Progenitor cell of endocrine pancreas (in vitro differentiated cells): Measurements from ENCODE around the gene TRHDE. TPM values are rescaled to one million over a fixed set of nuclear protein-coding genes. Genes with fewer than 3 reads are reported as not detected.

Experiments used
- DNase-seq: peaks from one replicate; pipeline ENCODE4 v3.0.0; 2021; ENCODE audit warnings: low spot score; ENCODE audit not compliant: unreplicated experiment
- H3K27ac Mint-ChIP-seq: 2 replicates; pipeline ENCODE4 v1.8.0; 2021; ENCODE audit warnings: mild to moderate bottlenecking, moderate library complexity, mixed read lengths
- H3K27me3 Mint-ChIP-seq: 2 replicates; pipeline ENCODE4 v1.8.0; 2021; ENCODE audit warnings: mixed read lengths
- H3K36me3 Mint-ChIP-seq: 2 replicates; pipeline ENCODE4 v1.8.0; 2022; ENCODE audit warnings: mixed read lengths; ENCODE audit not compliant: insufficient read depth
- H3K4me1 Mint-ChIP-seq: 2 replicates; pipeline ENCODE4 v1.8.0; 2021; ENCODE audit warnings: low read depth, mixed read lengths
- H3K4me3 Mint-ChIP-seq: 2 replicates; pipeline ENCODE4 v1.8.0; 2021; ENCODE audit warnings: low read depth, mild to moderate bottlenecking, moderate library complexity, mixed read lengths
- H3K9me3 Mint-ChIP-seq: 2 replicates; pipeline ENCODE4 v1.8.0; 2021; ENCODE audit warnings: low read depth, mixed read lengths
- total RNA-seq: library from RNA; stranded (reverse); gene quantifications from 2 replicates; pipeline ENCODE4 v1.2.1, GENCODE V29; 2021
- TF ChIP-seq, protein P1 (sequence below): fragments of 200-600 bp; sonication (generic); IDR thresholded peaks from one replicate; pipeline ENCODE4 v1.5.0; 2021; ENCODE audit warnings: antibody characterized with exemption, mild to moderate bottlenecking; ENCODE audit not compliant: unreplicated experiment

TRHDE gene
- total RNA-seq, 1 donor from 2014 or later: 2.7 TPM

GRCh38 chr12:72535212-72535990 lies 263.2 kb downstream of the TRHDE start:
- Mint-ChIP-seq H3K27me3 (no peaks in the 10 kb centered on the region), H3K36me3 (no peaks in the 10 kb centered on the region), H3K4me1 (no peaks in the 10 kb centered on the region), H3K9me3 (peaks cover 7% of the 10 kb centered on the region), H3K27ac (no peak overlapping the region), H3K4me3 (no peak overlapping the region)
- TF ChIP-seq, protein P1, sequence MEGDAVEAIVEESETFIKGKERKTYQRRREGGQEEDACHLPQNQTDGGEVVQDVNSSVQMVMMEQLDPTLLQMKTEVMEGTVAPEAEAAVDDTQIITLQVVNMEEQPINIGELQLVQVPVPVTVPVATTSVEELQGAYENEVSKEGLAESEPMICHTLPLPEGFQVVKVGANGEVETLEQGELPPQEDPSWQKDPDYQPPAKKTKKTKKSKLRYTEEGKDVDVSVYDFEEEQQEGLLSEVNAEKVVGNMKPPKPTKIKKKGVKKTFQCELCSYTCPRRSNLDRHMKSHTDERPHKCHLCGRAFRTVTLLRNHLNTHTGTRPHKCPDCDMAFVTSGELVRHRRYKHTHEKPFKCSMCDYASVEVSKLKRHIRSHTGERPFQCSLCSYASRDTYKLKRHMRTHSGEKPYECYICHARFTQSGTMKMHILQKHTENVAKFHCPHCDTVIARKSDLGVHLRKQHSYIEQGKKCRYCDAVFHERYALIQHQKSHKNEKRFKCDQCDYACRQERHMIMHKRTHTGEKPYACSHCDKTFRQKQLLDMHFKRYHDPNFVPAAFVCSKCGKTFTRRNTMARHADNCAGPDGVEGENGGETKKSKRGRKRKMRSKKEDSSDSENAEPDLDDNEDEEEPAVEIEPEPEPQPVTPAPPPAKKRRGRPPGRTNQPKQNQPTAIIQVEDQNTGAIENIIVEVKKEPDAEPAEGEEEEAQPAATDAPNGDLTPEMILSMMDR: no peak
- DNase-seq: no peak

DNA sequence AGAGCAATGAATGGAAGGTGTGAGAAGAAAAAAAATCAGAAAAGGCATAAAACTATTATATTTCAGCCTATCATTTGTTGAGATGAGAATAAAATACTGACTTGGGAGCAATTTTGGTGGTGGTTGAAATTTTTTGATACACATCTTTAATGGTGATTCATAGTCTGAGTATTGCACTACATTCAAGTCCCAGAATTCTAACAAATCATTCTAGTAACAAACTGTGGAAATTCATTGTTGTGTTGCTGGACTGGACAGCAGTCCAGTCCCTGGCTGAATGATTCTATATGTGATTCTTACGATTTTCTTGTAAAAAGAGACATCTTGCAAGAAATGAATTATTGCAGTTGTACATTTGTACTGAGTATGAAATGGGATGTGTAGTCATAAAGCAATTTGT lies 268.6 kb downstream of the TRHDE start:
- no peak for DNase-seq
- Mint-ChIP-seq H3K4me1 (peaks cover 7% of the 10 kb centered on the region), H3K4me3 (no peak overlapping the region), H3K27ac (no peak overlapping the region), H3K9me3 (peaks cover 7% of the 10 kb centered on the region), H3K27me3 (no peaks in the 10 kb centered on the region), H3K36me3 (no peaks in the 10 kb centered on the region)
- TF ChIP-seq, protein P1: no peak

DNA sequence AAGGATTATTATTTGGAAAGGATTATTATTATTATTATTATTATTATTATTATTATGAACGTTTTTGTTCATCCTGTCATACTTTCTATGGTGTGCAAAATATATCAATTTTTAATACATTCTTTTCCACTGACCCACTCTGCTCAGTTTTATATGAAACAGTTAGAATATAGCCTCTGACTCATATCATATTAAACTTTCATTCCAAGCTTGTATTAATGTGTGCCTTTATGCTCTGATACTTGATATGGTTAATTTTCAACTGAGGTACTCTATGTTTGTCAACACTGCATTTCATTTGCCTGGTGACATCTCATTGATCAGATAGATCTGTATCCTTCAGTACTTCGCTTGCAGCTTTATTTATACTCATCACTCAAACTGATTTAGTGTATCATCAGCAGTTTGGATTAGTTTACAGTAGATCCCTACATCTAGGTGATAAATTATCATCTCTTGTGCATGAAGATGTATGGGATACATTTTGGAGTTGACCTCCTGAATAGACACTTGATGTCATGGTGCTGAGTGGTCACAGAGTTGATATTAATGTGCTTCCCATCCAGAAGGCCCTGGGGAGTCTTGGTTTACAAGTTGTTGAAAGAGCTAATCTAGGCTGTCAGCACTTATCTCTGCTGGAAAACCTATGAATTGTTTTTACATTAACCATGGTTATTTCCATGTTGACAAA lies 271.8 kb downstream of the TRHDE start:
- H3K4me3 Mint-ChIP-seq: no peak overlapping the region
- H3K9me3 Mint-ChIP-seq: no peaks in the 10 kb centered on the region
- H3K27me3 Mint-ChIP-seq: no peaks in the 10 kb centered on the region
- TF ChIP-seq, protein P1: no peak
- H3K27ac Mint-ChIP-seq: no peak overlapping the region
- H3K4me1 Mint-ChIP-seq: peaks cover 16% of the 10 kb centered on the region
- H3K36me3 Mint-ChIP-seq: no peaks in the 10 kb centered on the region
- DNase-seq: no peak

GRCh38 chr12:72546106-72546505 lies 273.9 kb downstream of the TRHDE start:
- no peaks in the 10 kb centered on the region for H3K27me3 Mint-ChIP-seq
- peaks cover 16% of the 10 kb centered on the region for H3K4me1 Mint-ChIP-seq
- DNase-seq: no peak
- TF ChIP-seq, protein P1: no peak
- H3K27ac Mint-ChIP-seq: no peak overlapping the region
- H3K36me3 Mint-ChIP-seq: no peaks in the 10 kb centered on the region
- H3K9me3 Mint-ChIP-seq: no peaks in the 10 kb centered on the region
- no peak overlapping the region for H3K4me3 Mint-ChIP-seq

GRCh38 chr12:72547573-72547972 lies 275.4 kb downstream of the TRHDE start:
- Mint-ChIP-seq H3K4me3 (no peak overlapping the region), H3K36me3 (no peaks in the 10 kb centered on the region), H3K27ac (no peak overlapping the region), H3K9me3 (no peaks in the 10 kb centered on the region), H3K27me3 (no peaks in the 10 kb centered on the region), H3K4me1 (peaks cover 16% of the 10 kb centered on the region)
- TF ChIP-seq, protein P1: no peak
- no peak for DNase-seq
